MM.1S (cell line): ENCODE results near the gene CPEB4.

Experiments used
- DNase-seq: peaks from one replicate; pipeline ENCODE4 v3.0.0-alpha.2; 2015
- H2AFZ ChIP-seq: fragments of 300-600 bp; sonication (generic); 2 replicates; pipeline ENCODE4 v1.6.0; 2016; ENCODE audit warnings: antibody characterized with exemption, low read length
- H3F3A ChIP-seq: fragments of 300-600 bp; sonication (generic); 2 replicates; pipeline ENCODE4 v1.6.1; 2016; ENCODE audit warnings: mild to moderate bottlenecking, antibody characterized with exemption, low read length, moderate library complexity, mixed read lengths; ENCODE audit not compliant: insufficient read depth
- H3K27ac ChIP-seq: fragments of 300-600 bp; sonication (generic); 2 replicates; pipeline ENCODE4 v1.5.1; 2016; ENCODE audit warnings: mild to moderate bottlenecking, low read length
- H3K27me3 ChIP-seq: fragments of 300-600 bp; sonication (generic); replicated peaks from 2 replicates; pipeline ENCODE4 v1.6.0; 2016; ENCODE audit warnings: low read length; ENCODE audit not compliant: insufficient read depth
- H3K36me3 ChIP-seq: fragments of 300-600 bp; sonication (generic); replicated peaks from 2 replicates; pipeline ENCODE4 v1.6.1; 2016; ENCODE audit warnings: mild to moderate bottlenecking, low read length, mixed read lengths; ENCODE audit not compliant: insufficient read depth
- H3K4me1 ChIP-seq: fragments of 300-600 bp; sonication (generic); 2 replicates; pipeline ENCODE4 v1.6.1; 2016; ENCODE audit warnings: low read length, mixed read lengths
- H3K4me2 ChIP-seq: fragments of 300-600 bp; sonication (generic); 2 replicates; pipeline ENCODE4 v1.6.0; 2016; ENCODE audit warnings: low read depth, low read length
- H3K4me3 ChIP-seq: fragments of 300-600 bp; sonication (generic); 2 replicates; pipeline ENCODE4 v1.5.1; 2016; ENCODE audit warnings: low read length, mixed read lengths
- H3K79me2 ChIP-seq: fragments of 300-600 bp; sonication (generic); 2 replicates; pipeline ENCODE4 v1.6.1; 2016; ENCODE audit warnings: mixed run types, low read length, mixed read lengths
- H3K9ac ChIP-seq: fragments of 300-600 bp; sonication (generic); 2 replicates; pipeline ENCODE4 v1.6.1; 2016; ENCODE audit warnings: low read length, mixed read lengths
- H3K9me2 ChIP-seq: fragments of 300-600 bp; sonication (generic); replicated peaks from 2 replicates; pipeline ENCODE4 v1.6.1; 2016; ENCODE audit warnings: mild to moderate bottlenecking, low read length, mixed read lengths; ENCODE audit not compliant: insufficient read depth
- H3K9me3 ChIP-seq: fragments of 300-600 bp; sonication (generic); replicated peaks from 2 replicates; pipeline ENCODE4 v1.6.1; 2016; ENCODE audit warnings: mild to moderate bottlenecking, low read length, mixed read lengths; ENCODE audit not compliant: insufficient read depth
- H4K20me1 ChIP-seq: fragments of 300-600 bp; sonication (generic); 2 replicates; pipeline ENCODE4 v1.6.1; 2016; ENCODE audit warnings: mild to moderate bottlenecking, low read length, moderate library complexity, mixed read lengths; ENCODE audit not compliant: insufficient read depth
- CTCF ChIP-seq: fragments of 300-600 bp; sonication (generic); IDR thresholded peaks from 2 replicates; pipeline ENCODE4 v1.5.1; 2016; ENCODE audit warnings: antibody characterized with exemption, low read length, mixed read lengths
- EZH2 ChIP-seq: fragments of 300-600 bp; sonication (generic); optimal IDR thresholded peaks from 2 replicates; pipeline ENCODE3; 2017; ENCODE audit warnings: low read depth, mild to moderate bottlenecking, antibody characterized with exemption, low read length, mixed read lengths
- EZH2phosphoT487 ChIP-seq: fragments of 300-600 bp; sonication (generic); IDR thresholded peaks from 2 replicates; pipeline ENCODE4 v1.6.1; 2018; ENCODE audit warnings: antibody characterized with exemption, low read length

The CPEB4 gene

GRCh38 chr5:173887610-173888472, at the start of gene CPEB4:
TSS of gene CPEB4 (plus strand) at chr5:173888349. CDS start at chr5:173889734, 1,385 bp downstream.
- Histone ChIP-seq H3K9me3 (no peaks in the 10 kb centered on the region), H3K9me2 (no peaks in the 10 kb centered on the region), H2AFZ (peak within 1 kb of the TSS; percentile 77), H3K4me1 (peaks cover 42% of the 10 kb centered on the region), H3K36me3 (peaks cover 8% of the 10 kb centered on the region), H3K27ac (peak within 1 kb of the TSS; percentile 85), H3K9ac (peak within 1 kb of the TSS; percentile 96), H3K4me3 (peak within 1 kb of the TSS; percentile 92), H3K79me2 (peaks cover 68% of the 10 kb centered on the region), H3K27me3 (no peaks in the 10 kb centered on the region), H4K20me1 (no peaks in the 10 kb centered on the region), H3F3A (peaks cover 78% of the 10 kb centered on the region), H3K4me2 (peak within 1 kb of the TSS; percentile 91)
- DNase-seq, result peak; percentile 99
- TF ChIP-seq EZH2phosphoT487 (no peak), EZH2 (no peak), CTCF (no peak)

- H3K36me3 ChIP-seq, result no peaks in the 10 kb centered on the region
- H3K9me3 ChIP-seq, result no peaks in the 10 kb centered on the region
- peaks cover 10% of the 10 kb centered on the region for H3F3A ChIP-seq
- no peak overlapping the region for H2AFZ ChIP-seq
- H3K9me2 ChIP-seq, result no peaks in the 10 kb centered on the region
- H4K20me1 ChIP-seq, result no peaks in the 10 kb centered on the region
- DNase-seq, result no peak
- no peak overlapping the region for H3K4me2 ChIP-seq
- H3K79me2 ChIP-seq, result no peaks in the 10 kb centered on the region
- peak overlapping the region; percentile 33; the same call in 1 of the 2 replicates for H3K27ac ChIP-seq
- no peak overlapping the region for H3K4me3 ChIP-seq
- H3K4me1 ChIP-seq, result peaks cover 15% of the 10 kb centered on the region
- TF ChIP-seq EZH2phosphoT487 (no peak), EZH2 (no peak), CTCF (no peak)
- no peaks in the 10 kb centered on the region for H3K27me3 ChIP-seq
- H3K9ac ChIP-seq, result no peak overlapping the region
These were observed 48.9 kb upstream of the CPEB4 start for GRCh38 chr5:173839117-173839713.

- Histone ChIP-seq H3K79me2 (no peaks in the 10 kb centered on the region), H2AFZ (no peak overlapping the region), H3K27me3 (no peaks in the 10 kb centered on the region), H3K36me3 (no peaks in the 10 kb centered on the region), H3K9ac (no peak overlapping the region), H3K4me1 (peaks cover 15% of the 10 kb centered on the region), H3K4me3 (no peak overlapping the region), H4K20me1 (no peaks in the 10 kb centered on the region), H3K27ac (peak overlapping the region; percentile 33; the same call in 1 of the 2 replicates), H3K9me3 (no peaks in the 10 kb centered on the region), H3F3A (peaks cover 10% of the 10 kb centered on the region), H3K9me2 (no peaks in the 10 kb centered on the region), H3K4me2 (no peak overlapping the region)
- peak; percentile 49 for DNase-seq
- TF ChIP-seq EZH2, result no peak
- TF ChIP-seq CTCF, result no peak
- TF ChIP-seq EZH2phosphoT487, result no peak
These were observed 47.8 kb upstream of the CPEB4 start for GRCh38 chr5:173840111-173840983.
